IMR-90 (cell line): Measurements from ENCODE around the gene OR5W2.

Experiments
- BHLHE40 ChIP-seq: fragments of 150-350 bp; IDR thresholded peaks from 2 replicates; pipeline ENCODE4 v1.6.1; 2016; ENCODE audit warnings: mild to moderate bottlenecking, low read depth, low read length
- CEBPB ChIP-seq: IDR thresholded peaks from 2 replicates; pipeline ENCODE4 v1.6.1; 2012; ENCODE audit warnings: low read depth, low read length, improper control_type of control experiment
- CHD1 ChIP-seq: IDR thresholded peaks from 2 replicates; pipeline ENCODE4 v1.6.1; 2012; ENCODE audit warnings: low read depth, low read length, improper control_type of control experiment
- CTCF ChIP-seq: conservative IDR thresholded peaks from 2 replicates; pipeline ENCODE4 v1.5.1; 2012; ENCODE audit warnings: mild to moderate bottlenecking, low read depth, low read length, improper control_type of control experiment
- FOS ChIP-seq: fragments of 150-350 bp; IDR thresholded peaks from 2 replicates; pipeline ENCODE4 v1.6.1; 2016; ENCODE audit warnings: low read depth, low read length
- MAZ ChIP-seq: IDR thresholded peaks from 2 replicates; pipeline ENCODE4 v1.6.1; 2012; ENCODE audit warnings: low read depth, mild to moderate bottlenecking, low read length, improper control_type of control experiment, moderate library complexity, borderline replicate concordance
- MXI1 ChIP-seq: IDR thresholded peaks from 2 replicates; pipeline ENCODE4 v1.6.1; 2012; ENCODE audit warnings: low read depth, mild to moderate bottlenecking, low read length, moderate library complexity, borderline replicate concordance
- POLR2A ChIP-seq: IDR thresholded peaks from 2 replicates; pipeline ENCODE4 v1.6.1; 2012; ENCODE audit warnings: mild to moderate bottlenecking, low read depth, low read length
- RAD21 ChIP-seq: IDR thresholded peaks from 2 replicates; pipeline ENCODE4 v1.6.1; 2012; ENCODE audit warnings: low read length, improper control_type of control experiment
- RCOR1 ChIP-seq: IDR thresholded peaks from 2 replicates; pipeline ENCODE4 v1.6.1; 2012; ENCODE audit warnings: mild to moderate bottlenecking, low read length, improper control_type of control experiment; ENCODE audit not compliant: insufficient replicate concordance
- RFX5 ChIP-seq: IDR thresholded peaks from 2 replicates; pipeline ENCODE4 v1.8.0; 2012; ENCODE audit warnings: low read depth, mild to moderate bottlenecking, low read length, moderate library complexity
- USF2 ChIP-seq: fragments of 150-350 bp; IDR thresholded peaks from 2 replicates; pipeline ENCODE4 v1.6.1; 2017; ENCODE audit warnings: mild to moderate bottlenecking, antibody characterized with exemption, low read length, low read depth
- TF ChIP-seq, protein P1 (sequence below): fragments of 150-350 bp; IDR thresholded peaks from 2 replicates; pipeline ENCODE4 v1.6.1; 2016; ENCODE audit warnings: low read depth, mild to moderate bottlenecking, low read length, moderate library complexity, borderline replicate concordance

GRCh38 chr11:55956521-55956920 lies 42.1 kb upstream of the OR5W2 start:
- TF ChIP-seq CTCF (no peak), CEBPB (no peak), USF2 (no peak), POLR2A (no peak), BHLHE40 (no peak), RAD21 (no peak), RFX5 (no peak), MAZ (no peak), MXI1 (no peak), FOS (no peak), CHD1 (no peak), RCOR1 (no peak)
- TF ChIP-seq, protein P1, sequence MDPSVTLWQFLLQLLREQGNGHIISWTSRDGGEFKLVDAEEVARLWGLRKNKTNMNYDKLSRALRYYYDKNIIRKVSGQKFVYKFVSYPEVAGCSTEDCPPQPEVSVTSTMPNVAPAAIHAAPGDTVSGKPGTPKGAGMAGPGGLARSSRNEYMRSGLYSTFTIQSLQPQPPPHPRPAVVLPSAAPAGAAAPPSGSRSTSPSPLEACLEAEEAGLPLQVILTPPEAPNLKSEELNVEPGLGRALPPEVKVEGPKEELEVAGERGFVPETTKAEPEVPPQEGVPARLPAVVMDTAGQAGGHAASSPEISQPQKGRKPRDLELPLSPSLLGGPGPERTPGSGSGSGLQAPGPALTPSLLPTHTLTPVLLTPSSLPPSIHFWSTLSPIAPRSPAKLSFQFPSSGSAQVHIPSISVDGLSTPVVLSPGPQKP: no peak
